Measurements from ENCODE around the gene BOK.
A peak's percentile ranks its signal among the peaks of the same experiment; 100 is the strongest.
"Not testable (repeated sequence)": the region's sequence is repeated elsewhere in the genome, so short reads cannot be mapped to it uniquely, and the experiment has no call there.

Gene BOK, protein sequence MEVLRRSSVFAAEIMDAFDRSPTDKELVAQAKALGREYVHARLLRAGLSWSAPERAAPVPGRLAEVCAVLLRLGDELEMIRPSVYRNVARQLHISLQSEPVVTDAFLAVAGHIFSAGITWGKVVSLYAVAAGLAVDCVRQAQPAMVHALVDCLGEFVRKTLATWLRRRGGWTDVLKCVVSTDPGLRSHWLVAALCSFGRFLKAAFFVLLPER

GRCh38 chr2:241558532-241559322 lies at the start of gene BOK:
TSS of gene BOK (plus strand) at chr2:241558745. CDS start at chr2:241559484, 739 bp downstream.
- no peak for DNase-seq (ENCODE audit: low read depth in 2 of 3, low spot score in 1 of 3)

DNA sequence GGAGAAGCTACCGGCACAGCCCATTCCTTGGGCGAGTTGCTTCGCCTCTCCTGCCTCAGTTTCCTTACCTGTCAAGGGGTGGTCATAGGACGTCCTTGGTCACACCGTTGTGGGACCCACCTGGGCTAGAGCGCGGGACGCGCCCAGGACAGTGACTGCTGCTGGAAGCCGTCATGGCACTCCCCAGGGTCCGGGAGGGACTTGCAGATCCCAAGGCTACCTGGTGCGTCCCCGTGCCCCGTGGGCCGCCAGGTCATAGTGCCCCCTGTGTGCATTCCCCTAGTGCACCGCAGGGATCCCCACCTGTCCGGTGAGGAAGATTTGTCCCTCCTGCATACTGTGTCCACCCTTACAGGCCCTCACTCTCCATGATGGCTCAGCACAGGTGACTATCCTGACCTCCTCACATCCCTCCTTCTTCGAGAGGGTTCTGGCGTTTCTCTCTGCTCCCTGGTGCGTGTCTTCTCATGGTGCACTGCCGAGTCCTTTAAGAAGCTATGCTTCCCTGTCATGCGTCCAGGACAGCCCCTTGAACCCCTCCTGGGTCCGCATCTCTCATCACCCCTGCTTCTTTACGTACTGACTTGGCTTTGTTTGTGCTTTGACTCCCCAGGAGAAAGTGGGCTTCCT lies 49.3 kb upstream of the BOK start:
- peak in 1 of 3 donors; percentile 5 for DNase-seq (ENCODE audit: low read depth in 2 of 3, low spot score in 1 of 3)

- DNase-seq (ENCODE audit: low read depth in 2 of 3, low spot score in 1 of 3) = no peak
These were observed 47.3 kb upstream of the BOK start for GRCh38 chr2:241511091-241511741.

DNA sequence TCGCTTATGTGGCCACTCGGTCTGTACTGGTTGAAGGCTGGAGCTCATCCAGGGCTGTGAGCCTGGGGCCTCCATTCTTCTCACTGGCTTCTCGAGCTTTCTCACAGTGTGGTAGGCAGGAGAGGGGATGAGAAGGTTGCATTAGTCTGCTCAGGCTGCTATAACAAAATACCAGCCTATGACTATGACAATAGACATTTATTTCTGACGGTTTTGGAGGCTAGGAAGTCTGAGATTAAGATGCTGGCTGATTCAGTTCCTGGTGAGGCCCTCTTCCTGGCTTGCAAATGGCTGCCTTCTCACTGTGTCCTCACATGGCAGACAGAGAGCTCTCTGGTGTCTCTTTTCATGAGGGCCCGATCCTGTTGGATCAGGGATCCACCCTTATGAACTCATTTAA lies 44.0 kb upstream of the BOK start:
- no peak for DNase-seq (ENCODE audit: low read depth in 2 of 3, low spot score in 1 of 3)

- no peak for DNase-seq (ENCODE audit: low read depth in 2 of 3, low spot score in 1 of 3)
These were observed 43.4 kb upstream of the BOK start for GRCh38 chr2:241514986-241515737.

- no peak for DNase-seq (ENCODE audit: low read depth in 2 of 3, low spot score in 1 of 3)
These were observed 42.0 kb upstream of the BOK start for GRCh38 chr2:241516520-241516965.

DNA sequence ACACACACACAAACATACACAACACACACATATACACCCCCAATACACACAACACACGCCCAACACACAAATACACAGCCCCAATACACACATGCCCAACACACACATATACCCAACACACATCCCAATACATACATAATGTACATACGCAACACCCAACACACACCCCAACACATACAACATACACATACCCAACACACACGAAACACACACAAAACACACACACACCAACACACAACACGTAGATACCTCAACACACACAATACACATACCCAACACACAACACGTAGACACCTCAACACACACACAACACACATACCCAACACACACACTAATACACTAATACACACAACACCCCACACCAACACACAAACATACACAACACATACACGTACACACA lies 41.2 kb upstream of the BOK start:
- DNase-seq (ENCODE audit: low read depth in 2 of 3, low spot score in 1 of 3) = no peak

DNA sequence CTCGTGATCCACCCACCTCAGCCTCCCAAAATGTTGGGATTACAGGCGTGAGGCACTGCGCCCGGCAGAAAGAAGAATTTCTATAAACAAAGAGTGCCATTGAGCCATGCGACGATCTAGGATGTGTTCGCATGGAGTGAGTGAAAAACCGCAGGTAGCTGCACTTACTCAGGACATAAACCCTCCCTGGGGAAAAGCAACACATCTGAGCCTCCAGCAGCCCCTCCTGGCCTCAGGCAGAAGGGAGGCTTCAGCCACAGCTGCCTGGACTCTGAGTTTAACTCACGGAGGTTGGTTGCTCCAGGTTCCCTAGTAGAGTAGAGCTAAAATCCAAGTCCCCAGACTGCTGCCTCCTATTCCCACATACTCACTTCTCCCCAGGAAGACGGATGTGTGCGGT lies 38.9 kb upstream of the BOK start:
- no peak for DNase-seq (ENCODE audit: low read depth in 2 of 3, low spot score in 1 of 3)

DNA sequence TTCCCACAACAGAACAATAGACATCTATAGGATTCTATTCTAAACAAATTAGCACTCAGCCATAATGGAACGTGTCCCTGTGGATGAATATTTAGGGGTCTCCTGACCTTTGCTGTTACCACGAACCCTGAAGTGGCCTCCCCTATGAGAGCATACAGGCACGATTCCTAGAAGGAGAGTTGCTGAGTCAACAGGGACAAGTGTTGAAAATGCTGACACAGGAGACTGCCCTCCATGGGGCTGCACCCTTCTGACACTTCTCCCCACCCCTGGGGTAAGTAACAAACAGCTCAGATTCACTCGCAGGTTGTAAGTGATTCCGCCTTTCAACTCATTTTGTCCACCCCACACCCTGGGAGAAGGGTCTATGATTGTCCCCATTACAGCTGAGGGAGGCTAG lies 36.1 kb upstream of the BOK start:
- DNase-seq (ENCODE audit: low read depth in 2 of 3, low spot score in 1 of 3) = no peak

GRCh38 chr2:241525818-241526780 lies 32.4 kb upstream of the BOK start:
- DNase-seq (ENCODE audit: low read depth in 2 of 3, low spot score in 1 of 3) = not testable (repeated sequence)

DNA sequence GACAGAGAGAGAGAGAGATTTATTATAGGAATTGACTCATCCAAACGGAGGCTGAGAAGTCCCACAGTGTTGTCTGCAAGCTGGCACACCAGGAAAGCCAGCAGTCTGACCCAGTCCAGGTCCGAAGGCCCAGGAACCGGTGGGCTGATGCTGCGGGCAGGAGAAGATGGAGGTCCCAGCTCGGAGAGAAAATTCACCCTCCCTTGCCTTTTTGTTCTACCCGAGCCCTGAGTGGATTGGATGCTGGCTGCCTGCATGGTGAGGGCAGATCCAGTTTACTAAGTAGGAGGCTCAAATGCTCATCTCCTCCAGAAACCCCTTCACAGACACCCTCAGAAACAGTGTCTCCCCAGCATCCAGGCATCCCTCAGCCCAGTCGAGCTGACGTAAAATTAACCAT lies 28.0 kb upstream of the BOK start:
- DNase-seq (ENCODE audit: low read depth in 2 of 3, low spot score in 1 of 3) = no peak

DNA sequence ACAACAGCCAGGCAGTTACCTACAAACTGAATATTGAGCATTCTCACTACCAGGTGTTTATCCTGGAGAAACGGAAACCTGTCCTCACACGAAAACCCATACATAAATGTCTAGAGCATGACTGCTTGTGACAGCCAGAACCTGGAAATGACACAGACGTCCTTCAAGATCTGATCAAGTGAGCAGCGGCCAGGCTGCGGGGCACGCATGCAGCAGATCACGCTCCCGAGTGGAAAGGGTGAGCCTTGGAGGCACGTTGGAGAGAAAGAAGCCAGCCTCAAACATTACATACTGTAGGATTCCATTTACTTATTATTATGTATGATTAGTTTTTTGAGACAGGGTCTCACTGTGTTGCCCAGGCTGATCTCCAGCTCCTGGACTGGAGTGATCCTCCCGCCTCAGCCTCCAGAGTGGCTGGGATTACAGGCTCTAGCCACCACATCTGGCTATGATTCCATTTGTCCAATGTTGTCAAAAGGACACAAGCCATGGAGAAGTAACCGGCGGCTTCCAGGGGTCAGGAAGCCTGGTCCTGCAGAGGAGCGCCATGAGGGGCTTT lies 27.3 kb upstream of the BOK start:
- DNase-seq (ENCODE audit: low read depth in 2 of 3, low spot score in 1 of 3) = no peak

DNA sequence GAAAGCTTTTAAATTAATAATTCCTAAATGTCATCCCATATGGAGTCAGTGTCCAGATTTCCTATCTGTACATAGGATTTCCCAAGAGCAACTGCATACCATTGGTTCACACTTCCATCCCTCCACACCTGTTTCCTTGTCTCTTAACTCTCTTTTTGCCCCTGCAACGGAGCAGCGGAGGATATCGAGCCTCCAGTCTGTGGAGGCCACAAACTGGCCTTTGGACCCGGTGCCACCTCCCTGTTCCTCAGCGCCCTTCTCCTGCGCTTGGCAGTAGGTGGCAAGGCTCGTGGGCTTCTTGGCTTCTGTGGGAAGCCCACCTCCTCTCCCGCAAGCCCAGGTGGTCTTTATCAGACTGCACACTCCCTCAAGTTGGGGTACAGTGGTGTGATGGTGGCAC lies 26.4 kb upstream of the BOK start:
- DNase-seq (ENCODE audit: low read depth in 2 of 3, low spot score in 1 of 3) = no peak

- DNase-seq (ENCODE audit: low read depth in 2 of 3, low spot score in 1 of 3) = no peak
These were observed 25.6 kb upstream of the BOK start for GRCh38 chr2:241532733-241533601.

GRCh38 chr2:241534293-241534692 lies 24.3 kb upstream of the BOK start:
- no peak for DNase-seq (ENCODE audit: low read depth in 2 of 3, low spot score in 1 of 3)

DNA sequence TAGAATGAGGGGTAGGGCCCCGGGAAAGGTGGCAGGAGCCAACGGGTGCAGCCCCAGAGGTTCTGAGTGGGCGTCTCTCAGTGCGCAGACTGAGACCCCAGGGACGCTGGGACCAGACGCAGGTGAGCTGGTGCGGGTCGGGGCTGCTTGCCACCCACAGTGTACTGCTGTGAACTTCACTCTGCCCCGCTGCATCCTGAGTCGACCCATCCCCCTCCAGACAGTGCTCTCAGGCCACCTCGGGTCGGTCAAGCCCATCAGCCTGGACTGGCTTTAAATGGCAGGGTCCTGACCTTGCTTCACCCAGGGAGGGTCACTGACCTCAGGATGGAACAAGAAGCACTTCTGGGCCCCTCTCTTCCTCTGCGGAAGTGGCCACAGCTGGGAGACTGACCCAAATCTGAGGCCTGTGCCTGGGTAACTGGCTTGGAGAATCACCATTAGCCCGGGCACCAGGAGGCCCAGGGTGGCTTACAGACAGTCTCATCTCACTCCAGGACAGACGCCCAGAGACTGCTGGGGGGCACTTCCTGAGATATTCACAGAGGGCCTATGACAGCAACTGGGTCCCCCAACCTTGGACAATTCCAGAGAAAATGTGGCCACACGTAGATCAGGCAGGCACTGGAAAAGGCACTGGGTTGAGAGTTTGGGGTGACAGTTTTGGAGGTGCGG lies 23.7 kb upstream of the BOK start:
- no peak for DNase-seq (ENCODE audit: low read depth in 2 of 3, low spot score in 1 of 3)

GRCh38 chr2:241535871-241536655 lies 22.5 kb upstream of the BOK start:
- no peak for DNase-seq (ENCODE audit: low read depth in 2 of 3, low spot score in 1 of 3)

Data from stimulated activated CD4-positive, alpha-beta T cell treated with anti-CD3 and anti-CD28 coated beads, Interleukin-12 subunit alpha, Interleukin-12 subunit beta, amount 100 ng/mL, for 48 hours (primary cell).